ENCODE measurements around the gene HARBI1.
"Not testable (repeated sequence)": the region's sequence is repeated elsewhere in the genome, so short reads cannot be mapped to it uniquely, and the experiment has no call there.

DNA sequence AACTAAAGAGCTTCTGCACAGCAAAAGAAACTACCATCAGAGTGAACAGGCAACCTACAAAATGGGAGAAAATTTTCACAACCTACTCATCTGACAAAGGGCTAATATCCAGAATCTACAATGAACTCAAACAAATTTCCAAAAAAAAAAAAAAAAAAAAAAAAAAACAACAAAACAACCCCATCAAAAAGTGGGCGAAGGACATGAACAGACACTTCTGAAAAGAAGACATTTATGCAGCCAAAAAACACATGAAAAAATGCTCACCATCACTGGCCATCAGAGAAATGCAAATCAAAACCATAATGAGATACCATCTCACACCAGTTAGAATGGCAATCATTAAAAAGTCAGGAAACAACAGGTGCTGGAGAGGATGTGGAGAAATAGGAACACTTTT lies 33.5 kb downstream of the HARBI1 start:
- TF ChIP-seq, protein P1, sequence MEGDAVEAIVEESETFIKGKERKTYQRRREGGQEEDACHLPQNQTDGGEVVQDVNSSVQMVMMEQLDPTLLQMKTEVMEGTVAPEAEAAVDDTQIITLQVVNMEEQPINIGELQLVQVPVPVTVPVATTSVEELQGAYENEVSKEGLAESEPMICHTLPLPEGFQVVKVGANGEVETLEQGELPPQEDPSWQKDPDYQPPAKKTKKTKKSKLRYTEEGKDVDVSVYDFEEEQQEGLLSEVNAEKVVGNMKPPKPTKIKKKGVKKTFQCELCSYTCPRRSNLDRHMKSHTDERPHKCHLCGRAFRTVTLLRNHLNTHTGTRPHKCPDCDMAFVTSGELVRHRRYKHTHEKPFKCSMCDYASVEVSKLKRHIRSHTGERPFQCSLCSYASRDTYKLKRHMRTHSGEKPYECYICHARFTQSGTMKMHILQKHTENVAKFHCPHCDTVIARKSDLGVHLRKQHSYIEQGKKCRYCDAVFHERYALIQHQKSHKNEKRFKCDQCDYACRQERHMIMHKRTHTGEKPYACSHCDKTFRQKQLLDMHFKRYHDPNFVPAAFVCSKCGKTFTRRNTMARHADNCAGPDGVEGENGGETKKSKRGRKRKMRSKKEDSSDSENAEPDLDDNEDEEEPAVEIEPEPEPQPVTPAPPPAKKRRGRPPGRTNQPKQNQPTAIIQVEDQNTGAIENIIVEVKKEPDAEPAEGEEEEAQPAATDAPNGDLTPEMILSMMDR (IDR thresholded peaks at IDR 0.05; ENCODE audit: poor library complexity), result not testable (repeated sequence)
- TF ChIP-seq EZH2 (IDR thresholded peaks at IDR 0.05; ENCODE audit: borderline replicate concordance); EZH2phosphoT487 (IDR thresholded peaks at IDR 0.05; ENCODE audit: low read depth, severe bottlenecking, unreplicated experiment): not testable (repeated sequence)
